ENCODE measurements around the gene THUMPD3.

Gene THUMPD3

GRCh38 chr3:9362731-9363530 lies at the start of gene THUMPD3:
TSS of gene THUMPD3 (plus strand) at chr3:9363054. CDS start at chr3:9365069, 2,015 bp downstream.
- peak; percentile 84 for DNase-seq

- no peak for DNase-seq
Observed at GRCh38 chr3:9314796-9315195, 48.1 kb upstream of the THUMPD3 start.

DNA sequence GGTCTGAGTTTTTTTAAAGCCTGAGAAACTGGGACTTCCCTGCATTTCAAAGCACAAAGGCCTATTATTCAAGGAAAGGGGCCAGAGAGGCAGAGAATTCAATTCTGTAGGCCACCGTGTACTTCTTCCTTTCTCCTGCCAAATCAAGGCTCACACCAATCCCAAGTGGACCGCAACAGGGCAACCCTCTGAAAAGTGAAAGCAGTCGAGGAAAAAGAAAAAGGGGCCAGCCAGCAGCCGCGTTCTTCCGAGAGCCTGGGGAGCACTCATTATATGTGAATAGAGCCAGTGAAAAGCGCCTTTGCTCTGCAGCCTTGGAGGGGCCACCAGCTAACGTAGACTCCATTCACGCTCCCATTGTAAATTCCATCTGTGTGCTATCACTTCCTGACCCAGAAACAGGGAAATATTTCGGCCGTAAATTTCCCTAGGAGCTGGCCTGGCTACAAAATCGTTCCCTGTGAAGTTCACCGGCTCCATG lies 45.9 kb upstream of the THUMPD3 start:
- DNase-seq, result no peak

GRCh38 chr3:9322780-9323179 lies 40.1 kb upstream of the THUMPD3 start:
- no peak for DNase-seq

GRCh38 chr3:9324944-9325343 lies 37.9 kb upstream of the THUMPD3 start:
- no peak for DNase-seq

DNA sequence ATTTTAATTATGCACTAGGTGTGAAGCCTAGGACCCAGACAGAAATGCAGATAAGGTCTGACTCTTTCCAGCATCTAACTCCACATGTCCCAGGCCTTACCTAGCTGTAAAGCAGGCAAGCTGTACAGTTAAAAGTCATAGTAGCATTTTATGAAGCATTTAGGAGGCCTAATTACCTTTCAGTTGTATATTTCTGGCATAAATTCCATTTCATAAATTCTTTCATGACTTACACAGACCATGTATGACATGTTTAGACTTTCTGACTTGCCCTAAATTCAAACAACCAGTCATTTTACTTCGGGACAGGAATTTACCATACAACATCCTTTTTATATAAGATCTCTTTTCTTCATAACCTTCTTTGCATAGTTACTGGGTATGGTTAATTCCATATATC lies 35.3 kb upstream of the THUMPD3 start:
- DNase-seq, result no peak

DNA sequence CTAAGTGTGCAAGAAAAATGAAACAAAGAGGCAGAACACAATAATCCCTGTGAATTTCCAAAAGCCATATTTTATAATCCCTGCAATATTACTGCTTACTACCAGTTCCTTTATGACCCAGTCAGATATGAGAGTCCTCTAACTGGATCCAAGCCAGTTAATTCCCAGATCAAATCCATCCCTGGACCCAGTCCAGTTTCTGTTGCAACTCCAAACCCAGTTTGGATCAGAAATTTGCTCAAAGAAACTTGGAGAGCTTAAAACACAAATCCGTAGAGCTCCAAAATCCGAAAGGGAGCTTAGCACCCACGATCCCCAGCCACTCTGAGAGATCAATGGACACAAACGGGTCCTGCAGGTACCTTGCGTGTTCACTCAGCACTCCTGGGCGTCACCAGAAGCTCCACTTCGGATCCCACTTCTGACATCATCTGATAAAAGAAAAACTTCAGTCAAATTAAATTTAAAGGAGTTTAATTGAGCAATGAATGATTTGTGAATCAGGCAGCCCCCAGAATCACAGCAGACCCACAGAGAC lies 32.6 kb upstream of the THUMPD3 start:
- DNase-seq, result no peak

DNA sequence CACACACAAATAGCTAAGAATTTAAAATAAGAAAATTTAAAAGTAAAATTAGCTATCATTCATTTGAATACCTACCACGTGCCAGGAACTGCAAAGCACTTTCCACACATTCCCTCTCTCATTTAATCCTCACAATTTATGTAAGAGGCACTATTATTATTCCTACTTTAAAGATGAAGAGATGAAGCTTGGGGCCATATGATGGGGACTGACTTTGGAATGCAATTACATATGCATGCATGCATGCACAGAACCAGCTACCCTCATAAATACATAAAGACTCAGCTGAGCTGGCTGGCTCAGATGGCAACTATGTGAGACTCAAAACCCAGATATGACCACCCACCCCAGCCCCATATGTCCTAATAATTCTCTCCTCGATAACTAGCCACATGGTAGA lies 31.7 kb upstream of the THUMPD3 start:
- DNase-seq, result no peak

GRCh38 chr3:9332250-9333030 lies 30.4 kb upstream of the THUMPD3 start:
- DNase-seq, result no peak

GRCh38 chr3:9339761-9340471 lies 22.9 kb upstream of the THUMPD3 start:
- no peak for DNase-seq

GRCh38 chr3:9340472-9340902 lies 22.4 kb upstream of the THUMPD3 start:
- no peak for DNase-seq

GRCh38 chr3:9342696-9343095 lies 20.2 kb upstream of the THUMPD3 start:
- no peak for DNase-seq

- no peak for DNase-seq
Observed at GRCh38 chr3:9343115-9343514, 19.7 kb upstream of the THUMPD3 start.

DNA sequence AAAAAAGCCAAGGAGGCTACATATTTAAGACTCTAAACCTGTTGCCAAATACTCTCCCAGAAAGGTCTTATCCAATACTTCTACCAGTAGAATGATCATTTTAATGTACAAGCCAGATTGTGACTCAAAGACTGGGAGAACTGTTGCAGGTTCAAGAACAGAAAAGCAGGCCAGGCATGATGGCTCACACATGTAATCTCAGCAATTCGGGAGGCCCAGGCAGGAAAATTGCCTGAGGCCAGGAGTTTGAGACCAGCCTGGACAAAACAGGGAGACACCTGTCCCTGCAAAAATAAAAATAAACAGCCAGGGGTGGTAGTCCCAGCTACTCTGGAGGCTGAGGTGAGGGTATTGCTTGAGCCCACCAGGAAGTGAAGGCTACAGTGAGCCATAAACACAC lies 17.8 kb upstream of the THUMPD3 start:
- DNase-seq, result no peak

GRCh38 chr3:9346141-9346540 lies 16.7 kb upstream of the THUMPD3 start:
- no peak for DNase-seq

GRCh38 chr3:9347081-9347480 lies 15.8 kb upstream of the THUMPD3 start:
- DNase-seq, result no peak

- DNase-seq, result no peak
Observed at GRCh38 chr3:9347887-9348286, 15.0 kb upstream of the THUMPD3 start.

DNA sequence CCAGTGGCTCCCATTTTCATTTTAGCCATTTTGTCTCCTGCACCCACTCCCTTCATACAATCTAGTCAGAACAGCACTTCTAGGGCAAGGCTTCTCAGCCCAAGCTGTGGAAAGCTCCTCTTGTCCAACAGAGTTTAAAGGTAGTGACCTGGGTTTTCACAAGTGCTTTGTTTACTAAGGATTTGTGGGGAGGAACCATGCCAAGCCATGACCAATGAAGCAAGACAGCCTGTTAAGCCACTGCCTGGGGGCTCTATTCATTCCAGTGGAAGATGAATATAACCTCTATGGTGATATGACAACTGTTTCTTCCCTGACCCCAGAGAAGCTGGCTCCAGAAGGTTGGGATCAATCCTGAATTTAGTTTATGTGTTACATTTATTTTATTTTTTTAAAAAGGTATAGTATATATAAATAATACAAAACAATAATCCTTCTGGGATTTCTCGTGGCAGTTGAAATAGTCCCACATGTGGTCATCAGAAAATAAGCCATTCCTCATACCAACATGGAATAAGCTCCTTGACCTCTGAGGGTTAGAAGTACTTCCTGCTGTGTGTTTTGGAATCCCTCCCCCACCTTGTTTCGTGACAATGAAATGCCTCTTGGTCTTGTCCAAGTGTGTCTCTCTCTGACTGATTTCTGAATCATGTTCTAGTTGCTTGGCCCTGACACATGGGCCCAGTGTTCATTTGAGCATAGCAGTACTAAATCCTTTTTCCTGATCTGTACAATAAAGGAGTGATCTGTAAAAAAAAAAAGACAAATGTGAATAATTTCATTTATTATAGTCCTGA lies 13.3 kb upstream of the THUMPD3 start:
- DNase-seq, result no peak

DNA sequence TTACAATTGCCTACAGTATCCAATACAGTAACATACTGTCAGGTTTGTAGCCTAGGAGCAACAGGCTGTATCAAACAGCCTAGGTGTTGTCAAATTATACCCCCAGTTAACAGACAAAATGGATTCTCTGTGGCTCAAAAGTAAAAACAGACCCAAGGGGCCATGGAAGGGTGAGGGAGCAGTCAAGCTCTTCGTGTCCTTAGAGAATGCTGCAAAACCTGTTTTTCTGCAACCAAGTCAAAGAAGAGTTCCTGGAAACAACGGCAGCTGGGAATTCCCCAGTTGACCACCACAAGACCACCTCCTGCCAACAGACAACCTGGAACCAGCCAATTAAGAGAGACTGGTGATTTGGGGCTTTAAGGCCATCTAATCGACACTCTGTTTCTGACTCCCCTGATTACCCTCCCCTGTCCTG lies 11.1 kb upstream of the THUMPD3 start:
- DNase-seq, result no peak

- DNase-seq, result peak; percentile 35
Observed at GRCh38 chr3:9352917-9353752, 9.7 kb upstream of the THUMPD3 start.

DNA sequence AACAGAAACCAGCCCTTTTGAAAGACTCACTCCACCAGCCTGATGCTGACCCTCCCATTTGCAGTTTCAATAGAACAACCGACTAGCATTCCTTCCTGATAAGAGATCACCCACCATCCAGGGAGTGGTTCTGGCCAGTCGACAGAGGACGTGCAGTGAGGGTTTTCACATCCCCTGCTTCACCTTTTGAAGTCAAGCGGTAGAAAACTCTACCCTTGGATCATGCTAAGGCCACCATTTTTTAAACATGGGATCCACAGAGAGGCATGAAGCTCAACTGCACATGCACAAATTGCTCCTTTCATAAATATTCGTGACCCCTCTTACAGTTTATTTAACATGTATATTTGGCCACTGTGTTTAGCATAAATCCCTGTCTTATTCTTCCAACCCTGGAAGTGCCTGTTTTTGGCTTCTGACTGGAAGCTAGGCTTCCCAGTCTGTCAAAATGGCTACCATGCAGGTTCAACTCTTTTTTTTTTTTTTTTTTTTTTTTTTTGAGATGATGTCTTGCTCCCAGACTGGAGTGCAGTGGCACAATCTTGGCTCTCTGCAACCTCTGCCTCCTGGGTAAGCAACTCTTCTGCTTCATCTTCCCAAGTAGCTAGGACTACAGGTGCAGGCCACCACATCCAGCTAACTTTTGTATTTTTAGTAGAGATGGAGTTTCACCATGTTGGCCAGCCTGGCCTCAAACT lies 1.0 kb upstream of the THUMPD3 start:
- DNase-seq, result no peak
